ENCODE results near the gene TOR2A. TPM values are rescaled to one million over a fixed set of nuclear protein-coding genes. Genes with fewer than 3 reads are reported as not detected.

TOR2A gene
- total and polyA plus RNA-seq, 2 donors from 2014 or later: 12.7 to 14.5 TPM

DNA sequence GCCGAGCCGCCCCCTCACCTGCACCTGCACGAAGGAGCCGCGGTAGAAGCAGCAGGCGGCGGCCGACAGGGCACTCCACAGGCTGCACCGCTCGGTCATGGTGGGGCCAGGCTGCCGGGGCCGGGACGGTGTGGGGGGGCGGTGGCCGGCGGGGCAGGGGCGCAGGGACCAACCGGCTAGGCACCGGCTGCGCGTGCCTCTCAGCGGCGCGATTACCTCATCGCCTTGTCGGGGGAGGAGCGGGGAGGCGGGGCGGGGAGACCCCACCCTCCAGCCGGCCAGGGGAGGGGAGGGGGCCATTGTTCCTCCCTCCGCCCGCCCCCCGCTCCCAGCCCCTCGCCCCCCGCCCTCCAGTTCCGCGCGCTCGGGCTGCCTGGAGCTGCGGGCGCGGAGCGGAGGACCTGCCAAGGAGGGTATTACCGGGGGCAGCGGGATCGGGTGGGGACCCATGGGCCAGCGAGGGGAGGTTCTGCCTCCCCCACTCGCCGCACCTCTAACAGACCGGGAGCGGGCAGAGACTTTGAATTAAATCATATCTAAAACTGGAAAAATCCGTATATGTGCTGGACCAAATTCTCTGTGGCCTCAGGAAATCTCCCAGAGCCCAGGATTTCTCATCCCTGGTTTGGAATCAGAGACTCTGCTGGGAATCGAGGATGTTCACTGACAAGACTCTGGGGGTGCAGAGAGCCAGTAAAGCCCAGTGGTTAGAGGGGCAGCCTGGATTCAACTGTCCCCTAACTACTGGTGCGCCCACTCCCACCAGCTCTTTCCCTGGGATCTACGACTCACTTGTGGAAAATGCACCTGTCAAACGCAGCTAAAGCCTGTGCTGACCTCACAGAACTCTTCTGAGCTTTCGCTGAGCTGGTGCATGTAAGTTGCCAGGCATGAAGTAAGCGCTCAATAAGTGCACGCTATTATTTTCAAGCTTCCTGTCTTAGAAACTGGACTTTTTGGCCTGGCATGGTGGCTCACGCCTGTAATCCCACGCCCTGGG lies 20.3 kb upstream of the TOR2A start:
- peak in 3 of 5 donors; percentile 45 to 80 (median 70) for DNase-seq
- H3K9me3 ChIP-seq (ENCODE audit: control insufficient read depth in 2 of 3, insufficient read depth in 1 of 3, low read length in 3 of 3): no peaks in the 10 kb centered on the region
- H3K36me3 ChIP-seq (ENCODE audit: control insufficient read depth in 2 of 3, insufficient read depth in 3 of 3, low read length in 3 of 3): no peaks in the 10 kb centered on the region
- FAIRE-seq: no peak
- H3K4me3 ChIP-seq (ENCODE audit: low read length in 3 of 3): no peak overlapping the region
- H3K27me3 ChIP-seq (ENCODE audit: control insufficient read depth, insufficient read depth, low read length): peaks cover 10% of the 10 kb centered on the region
- no peaks in the 10 kb centered on the region for H3K4me1 ChIP-seq (ENCODE audit: control insufficient read depth in 2 of 3, insufficient read depth in 2 of 3, low read depth in 1 of 3, low read length in 3 of 3)
- no peak overlapping the region for H3K9ac ChIP-seq (ENCODE audit: low read length in 3 of 3)
- no peak overlapping the region for H3K27ac ChIP-seq (ENCODE audit: low read depth in 2 of 2, low read length in 2 of 2)
- intact Hi-C loops (cut with DNase I): no loop called here
- TF ChIP-seq, protein P1, sequence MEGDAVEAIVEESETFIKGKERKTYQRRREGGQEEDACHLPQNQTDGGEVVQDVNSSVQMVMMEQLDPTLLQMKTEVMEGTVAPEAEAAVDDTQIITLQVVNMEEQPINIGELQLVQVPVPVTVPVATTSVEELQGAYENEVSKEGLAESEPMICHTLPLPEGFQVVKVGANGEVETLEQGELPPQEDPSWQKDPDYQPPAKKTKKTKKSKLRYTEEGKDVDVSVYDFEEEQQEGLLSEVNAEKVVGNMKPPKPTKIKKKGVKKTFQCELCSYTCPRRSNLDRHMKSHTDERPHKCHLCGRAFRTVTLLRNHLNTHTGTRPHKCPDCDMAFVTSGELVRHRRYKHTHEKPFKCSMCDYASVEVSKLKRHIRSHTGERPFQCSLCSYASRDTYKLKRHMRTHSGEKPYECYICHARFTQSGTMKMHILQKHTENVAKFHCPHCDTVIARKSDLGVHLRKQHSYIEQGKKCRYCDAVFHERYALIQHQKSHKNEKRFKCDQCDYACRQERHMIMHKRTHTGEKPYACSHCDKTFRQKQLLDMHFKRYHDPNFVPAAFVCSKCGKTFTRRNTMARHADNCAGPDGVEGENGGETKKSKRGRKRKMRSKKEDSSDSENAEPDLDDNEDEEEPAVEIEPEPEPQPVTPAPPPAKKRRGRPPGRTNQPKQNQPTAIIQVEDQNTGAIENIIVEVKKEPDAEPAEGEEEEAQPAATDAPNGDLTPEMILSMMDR (IDR thresholded peaks at IDR 0.05; ENCODE audit: borderline replicate concordance, extremely low read depth, insufficient read depth): no peak

GRCh38 chr9:127754099-127755060 lies 19.3 kb upstream of the TOR2A start:
- Histone ChIP-seq H3K27ac (ENCODE audit: low read depth in 2 of 2, low read length in 2 of 2) (no peak overlapping the region), H3K4me1 (ENCODE audit: control insufficient read depth in 2 of 3, insufficient read depth in 2 of 3, low read depth in 1 of 3, low read length in 3 of 3) (no peaks in the 10 kb centered on the region), H3K4me3 (ENCODE audit: low read length in 3 of 3) (no peak overlapping the region), H3K27me3 (ENCODE audit: control insufficient read depth, insufficient read depth, low read length) (peaks cover 10% of the 10 kb centered on the region), H3K36me3 (ENCODE audit: control insufficient read depth in 2 of 3, insufficient read depth in 3 of 3, low read length in 3 of 3) (no peaks in the 10 kb centered on the region), H3K9me3 (ENCODE audit: control insufficient read depth in 2 of 3, insufficient read depth in 1 of 3, low read length in 3 of 3) (no peaks in the 10 kb centered on the region), H3K9ac (ENCODE audit: low read length in 3 of 3) (no peak overlapping the region)
- peak in 4 of 5 donors; percentile 48 to 65 (median 56) for DNase-seq
- intact Hi-C loops (cut with DNase I): no loop called here
- TF ChIP-seq, protein P1 (IDR thresholded peaks at IDR 0.05; ENCODE audit: borderline replicate concordance, extremely low read depth, insufficient read depth): no peak
- no peak for FAIRE-seq

GRCh38 chr9:127753622-127754021 lies 18.5 kb upstream of the TOR2A start:
- peaks cover 10% of the 10 kb centered on the region for H3K27me3 ChIP-seq (ENCODE audit: control insufficient read depth, insufficient read depth, low read length)
- no peak overlapping the region for H3K27ac ChIP-seq (ENCODE audit: low read depth in 2 of 2, low read length in 2 of 2)
- FAIRE-seq (no peak), DNase-seq (no peak)
- H3K36me3 ChIP-seq (ENCODE audit: control insufficient read depth in 2 of 3, insufficient read depth in 3 of 3, low read length in 3 of 3): no peaks in the 10 kb centered on the region
- H3K9me3 ChIP-seq (ENCODE audit: control insufficient read depth in 2 of 3, insufficient read depth in 1 of 3, low read length in 3 of 3): no peaks in the 10 kb centered on the region
- intact Hi-C loops (cut with DNase I): no loop called here
- H3K4me3 ChIP-seq (ENCODE audit: low read length in 3 of 3): no peak overlapping the region
- no peak overlapping the region for H3K9ac ChIP-seq (ENCODE audit: low read length in 3 of 3)
- TF ChIP-seq, protein P1 (IDR thresholded peaks at IDR 0.05; ENCODE audit: borderline replicate concordance, extremely low read depth, insufficient read depth): no peak
- no peaks in the 10 kb centered on the region for H3K4me1 ChIP-seq (ENCODE audit: control insufficient read depth in 2 of 3, insufficient read depth in 2 of 3, low read depth in 1 of 3, low read length in 3 of 3)
